Measurements from ENCODE around the gene MASP2.
A peak's percentile ranks its signal among the peaks of the same experiment; 100 is the strongest.
"Not testable (repeated sequence)": the region's sequence is repeated elsewhere in the genome, so short reads cannot be mapped to it uniquely, and the experiment has no call there.

Gene MASP2

GRCh38 chr1:11039351-11040104 is 7.5 kb downstream of the MASP2 start:
- H3K4me3 ChIP-seq (ENCODE audit: low read depth, low read length) = no peak overlapping the region

GRCh38 chr1:11037740-11038182 is 9.3 kb downstream of the MASP2 start:
- no peak overlapping the region for H3K4me3 ChIP-seq (ENCODE audit: low read depth, low read length)

DNA sequence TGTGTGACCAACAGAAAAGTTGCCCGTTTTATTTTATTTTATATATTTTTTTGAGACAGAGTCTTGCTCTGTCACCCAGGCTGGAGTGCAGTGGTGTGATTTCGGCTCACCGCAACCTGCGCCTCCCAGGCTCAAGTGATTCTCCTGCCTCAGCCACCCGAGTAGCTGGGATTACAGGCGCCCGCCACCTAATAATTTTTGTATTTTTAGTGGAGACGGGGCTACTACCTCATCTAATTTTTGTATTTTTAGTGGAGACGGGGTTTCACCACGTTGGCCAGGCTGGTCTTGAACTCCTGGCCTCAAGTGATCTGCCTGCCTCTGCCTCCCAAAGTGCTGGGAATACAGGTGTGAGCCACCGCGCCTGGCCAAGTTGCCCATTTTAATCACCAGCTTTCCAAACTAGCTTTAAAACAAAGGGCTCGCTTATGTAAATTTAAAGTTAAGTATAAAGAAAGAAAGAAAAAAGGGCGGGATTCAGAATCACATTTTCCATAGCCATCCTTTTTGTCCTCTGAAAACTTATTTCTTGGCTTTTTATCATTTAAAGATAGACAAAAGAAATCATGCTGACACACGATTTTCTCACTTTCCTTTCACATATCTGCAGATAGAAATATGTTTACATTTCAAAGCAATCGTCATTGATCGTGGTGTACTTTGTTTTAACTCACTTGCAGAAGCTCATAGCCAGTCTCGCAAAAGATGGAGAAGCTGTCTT is 9.9 kb downstream of the MASP2 start:
- not testable (repeated sequence) for H3K4me3 ChIP-seq (ENCODE audit: low read depth, low read length)

DNA sequence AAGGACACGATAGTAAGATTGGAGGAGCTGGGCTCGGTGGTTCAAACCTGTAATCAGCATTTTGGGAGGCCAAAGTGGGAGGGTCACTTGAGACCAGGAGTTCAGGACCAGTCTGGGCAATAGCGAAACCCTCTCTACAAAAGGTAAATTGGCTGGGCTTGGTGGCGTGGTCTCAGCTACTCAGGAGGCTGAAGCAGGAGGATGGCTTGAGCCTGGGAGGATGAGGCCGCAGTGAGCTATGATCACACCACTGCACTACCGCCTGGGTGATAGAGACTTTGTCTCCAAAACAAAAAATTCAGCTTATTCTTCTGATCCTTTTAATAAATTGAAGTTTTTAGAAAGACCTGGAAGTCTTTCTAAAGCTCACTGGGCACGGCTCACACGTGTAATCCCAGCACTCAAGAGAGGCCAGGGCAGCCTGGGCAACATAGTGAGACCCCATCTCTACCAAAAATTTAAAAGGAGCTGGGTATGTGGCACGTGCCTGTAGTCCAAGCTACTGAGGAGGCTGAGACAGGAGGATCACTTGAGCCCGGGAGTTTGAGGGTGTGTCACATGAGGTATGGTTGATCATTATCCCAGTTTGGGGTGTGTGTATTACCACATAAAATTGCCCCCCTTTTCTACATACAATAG is 15.3 kb downstream of the MASP2 start:
- H3K4me3 ChIP-seq (ENCODE audit: low read depth, low read length) = no peak overlapping the region

GRCh38 chr1:11030865-11031264 is 16.2 kb downstream of the MASP2 start:
- no peak overlapping the region for H3K4me3 ChIP-seq (ENCODE audit: low read depth, low read length)

GRCh38 chr1:11028018-11028417 is 19.0 kb downstream of the MASP2 start:
- no peak overlapping the region for H3K4me3 ChIP-seq (ENCODE audit: low read depth, low read length)

DNA sequence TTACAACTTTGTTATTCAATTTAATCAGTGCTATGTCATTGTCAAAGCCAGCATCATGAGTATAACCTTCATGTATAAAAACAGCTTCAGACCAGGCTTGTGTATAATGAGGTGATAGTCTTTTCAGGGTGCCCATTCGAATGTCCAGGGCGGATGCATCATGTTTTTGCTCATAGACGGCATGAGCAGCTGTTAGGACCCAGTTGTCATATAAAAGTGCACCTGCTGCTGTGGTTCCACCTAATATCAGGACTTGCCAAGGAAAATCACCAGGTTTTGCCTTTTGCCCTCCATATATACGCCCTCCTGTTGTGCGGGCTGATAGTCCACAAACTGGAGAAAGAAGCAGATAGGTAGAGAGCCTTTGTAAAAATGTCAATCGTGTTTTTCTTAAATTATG is 19.7 kb downstream of the MASP2 start:
- no peak overlapping the region for H3K4me3 ChIP-seq (ENCODE audit: low read depth, low read length)

DNA sequence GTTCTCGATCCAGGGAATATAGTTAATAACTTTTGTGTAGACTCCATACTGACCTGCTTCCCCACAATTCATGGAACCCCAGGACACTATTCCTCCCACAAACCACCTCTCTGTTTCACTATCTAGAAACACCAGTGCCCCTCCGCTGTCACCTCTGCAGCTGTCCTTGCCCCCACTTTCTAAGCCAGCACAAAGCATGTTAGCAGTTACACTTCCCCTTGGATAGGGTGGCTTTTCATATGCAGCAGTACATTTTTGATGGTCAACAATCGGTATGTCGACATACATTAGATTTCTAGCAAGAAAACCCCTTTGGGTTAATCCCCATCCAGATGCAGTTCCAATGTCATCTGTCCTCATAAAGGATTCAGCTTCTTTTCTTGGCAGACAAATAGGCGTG is 20.1 kb downstream of the MASP2 start:
- no peak overlapping the region for H3K4me3 ChIP-seq (ENCODE audit: low read depth, low read length)

DNA sequence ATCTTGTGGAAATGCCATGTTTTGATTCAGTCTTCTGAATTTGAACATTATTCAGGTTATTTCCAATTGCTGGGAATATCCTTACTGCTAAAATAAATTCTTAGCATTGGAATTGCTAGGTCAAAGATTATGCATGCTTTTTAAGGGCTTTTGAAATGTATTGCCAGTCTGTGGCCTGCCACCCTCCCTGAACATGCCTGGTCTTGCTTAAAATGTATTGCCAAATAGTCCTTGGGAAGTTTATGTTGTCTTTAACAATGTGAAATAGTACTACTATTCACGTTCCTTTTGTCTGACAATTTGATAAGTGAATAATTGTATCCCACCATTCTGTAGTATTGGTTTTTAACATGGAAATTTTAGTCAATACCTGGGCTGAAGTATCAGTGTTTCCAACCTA is 21.0 kb downstream of the MASP2 start:
- H3K4me3 ChIP-seq (ENCODE audit: low read depth, low read length) = no peak overlapping the region

DNA sequence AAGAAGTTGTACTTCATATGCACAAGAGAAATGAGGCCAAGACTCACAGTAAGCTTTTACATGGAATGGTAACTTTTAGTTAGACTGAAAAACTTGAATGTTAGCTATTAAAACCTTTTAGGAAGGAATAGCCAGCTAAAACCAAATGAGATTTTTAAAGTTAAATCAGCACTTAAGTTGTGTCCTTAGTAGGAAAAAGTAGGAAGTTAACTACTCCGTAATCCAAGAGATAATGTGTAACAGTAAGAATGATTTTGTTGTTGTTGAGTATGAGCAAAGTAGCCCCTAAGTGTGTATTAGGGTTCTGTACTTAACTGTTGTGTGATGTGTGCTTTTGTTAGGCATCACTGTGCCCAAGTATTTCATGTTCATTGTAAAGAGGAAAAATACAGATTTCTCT is 21.4 kb downstream of the MASP2 start:
- no peak overlapping the region for H3K4me3 ChIP-seq (ENCODE audit: low read depth, low read length)

- no peak overlapping the region for H3K4me3 ChIP-seq (ENCODE audit: low read depth, low read length)
Measured at GRCh38 chr1:11024874-11025203, 22.2 kb downstream of the MASP2 start.

DNA sequence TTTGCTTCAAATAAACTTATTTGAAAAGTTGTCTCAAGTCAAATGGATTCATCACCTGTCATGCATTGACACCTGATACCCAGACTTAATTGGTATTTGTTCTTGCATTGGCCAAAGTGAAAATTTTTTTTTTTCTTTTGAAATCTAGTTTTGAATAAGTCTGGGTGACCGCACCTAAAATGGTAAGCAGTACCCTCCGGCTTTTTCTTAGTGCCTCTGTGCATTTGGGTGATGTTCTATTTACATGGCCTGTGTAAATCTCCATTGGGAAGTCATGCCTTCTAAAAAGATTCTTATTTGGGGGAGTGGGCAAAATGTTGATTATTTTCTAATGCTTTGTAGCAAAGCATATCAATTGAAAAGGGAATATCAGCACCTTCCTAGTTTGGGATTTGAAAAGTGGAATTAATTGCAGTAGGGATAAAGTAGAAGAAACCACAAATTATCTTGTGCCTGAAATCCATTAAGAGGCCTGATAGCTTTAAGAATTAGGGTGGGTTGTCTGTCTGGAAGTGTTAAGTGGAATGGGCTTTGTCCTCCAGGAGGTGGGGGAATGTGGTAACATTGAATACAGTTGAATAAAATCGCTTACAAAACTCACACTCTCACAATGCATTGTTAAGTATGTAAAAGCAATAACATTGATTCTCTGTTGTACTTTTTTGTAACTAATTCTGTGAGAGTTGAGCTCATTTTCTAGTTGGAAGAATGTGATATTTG is 22.7 kb downstream of the MASP2 start:
- no peak overlapping the region for H3K4me3 ChIP-seq (ENCODE audit: low read depth, low read length)

DNA sequence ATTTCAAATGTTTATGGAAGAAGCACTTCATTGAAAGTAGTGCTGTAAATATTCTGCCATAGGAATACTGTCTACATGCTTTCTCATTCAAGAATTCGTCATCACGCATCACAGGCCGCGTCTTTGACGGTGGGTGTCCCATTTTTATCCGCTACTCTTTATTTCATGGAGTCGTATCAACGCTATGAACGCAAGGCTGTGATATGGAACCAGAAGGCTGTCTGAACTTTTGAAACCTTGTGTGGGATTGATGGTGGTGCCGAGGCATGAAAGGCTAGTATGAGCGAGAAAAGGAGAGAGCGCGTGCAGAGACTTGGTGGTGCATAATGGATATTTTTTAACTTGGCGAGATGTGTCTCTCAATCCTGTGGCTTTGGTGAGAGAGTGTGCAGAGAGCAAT is 23.8 kb downstream of the MASP2 start:
- H3K4me3 ChIP-seq (ENCODE audit: low read depth, low read length) = no peak overlapping the region

- H3K4me3 ChIP-seq (ENCODE audit: low read depth, low read length) = no peak overlapping the region
Measured at GRCh38 chr1:11019971-11020370, 27.1 kb downstream of the MASP2 start.

GRCh38 chr1:11019358-11019757 is 27.7 kb downstream of the MASP2 start:
- not testable (repeated sequence) for H3K4me3 ChIP-seq (ENCODE audit: low read depth, low read length)

GRCh38 chr1:11013160-11013531 is 33.9 kb downstream of the MASP2 start:
- peak overlapping the region; percentile 95 for H3K4me3 ChIP-seq (ENCODE audit: low read depth, low read length)

DNA sequence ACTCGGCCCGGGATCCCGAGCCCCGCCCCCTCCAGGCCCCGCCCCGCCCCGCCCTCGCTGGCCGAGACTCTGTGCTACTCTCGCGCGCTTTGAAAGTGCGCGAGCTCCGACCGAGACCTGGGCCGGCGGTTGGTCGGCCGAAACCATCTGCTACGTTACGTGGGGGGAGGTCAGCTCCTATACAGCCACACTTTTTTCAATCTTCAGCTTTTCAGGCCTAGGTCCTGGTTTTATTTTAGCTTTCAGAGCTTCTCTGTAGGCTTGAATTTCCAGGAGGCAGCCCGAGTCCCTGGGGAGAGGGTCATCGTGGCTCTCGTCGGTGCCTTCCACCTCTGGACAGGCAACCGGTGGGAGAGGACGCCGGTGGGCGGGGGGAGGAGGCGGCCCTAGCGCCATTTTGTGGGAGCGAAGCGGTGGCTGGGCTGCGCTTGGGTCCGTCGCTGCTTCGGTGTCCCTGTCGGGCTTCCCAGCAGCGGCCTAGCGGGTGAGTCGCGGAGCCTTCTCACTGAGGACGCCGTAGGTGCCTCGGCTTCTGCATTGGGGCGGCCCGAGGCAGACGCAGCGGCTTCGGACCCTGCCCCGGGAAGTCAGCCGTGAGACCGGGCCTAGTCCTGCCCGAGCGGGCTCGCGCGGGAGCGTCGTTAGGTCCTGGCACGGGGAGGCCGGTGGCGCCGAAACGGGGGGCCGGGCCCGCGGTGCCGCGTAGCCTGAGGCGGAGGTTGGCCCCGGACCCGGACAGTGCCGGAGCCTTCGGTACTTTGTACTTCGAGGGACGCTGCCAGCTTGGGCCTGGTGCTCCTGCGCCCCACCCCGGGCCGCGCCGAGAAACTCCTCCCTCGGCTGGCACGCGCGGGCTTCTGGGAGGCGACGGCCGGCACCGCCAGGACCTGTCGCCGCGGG is 34.5 kb downstream of the MASP2 start, which contains the start of gene TARDBP:
Gene TARDBP (plus strand): TSS at position 395 of the 900 bp plus-strand sequence. CDS start 1,074 bp downstream, outside the sequence.
- peak within 1 kb of the TSS; percentile 95 for H3K4me3 ChIP-seq (ENCODE audit: low read depth, low read length)

DNA sequence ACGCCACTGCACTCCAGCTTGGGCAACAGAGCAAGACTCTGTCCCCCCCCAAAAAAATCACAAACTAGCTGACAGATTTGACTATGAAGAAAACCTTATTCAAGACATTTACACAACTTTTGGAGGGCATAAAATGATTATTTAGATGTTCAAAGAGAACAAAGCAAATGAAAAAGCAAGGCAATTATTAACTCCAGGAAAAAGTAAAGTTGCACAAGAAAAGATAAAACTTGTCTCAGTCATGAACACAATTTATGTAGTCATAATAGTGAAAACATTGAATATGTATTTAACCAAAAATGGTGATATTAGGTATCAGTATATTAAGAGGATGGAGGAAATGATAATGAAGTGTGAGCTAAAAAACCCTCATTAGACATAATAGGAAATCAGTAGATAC is 46.5 kb downstream of the MASP2 start:
- no peak overlapping the region for H3K4me3 ChIP-seq (ENCODE audit: low read depth, low read length)

- H3K4me3 ChIP-seq (ENCODE audit: low read depth, low read length) = no peak overlapping the region
Measured at GRCh38 chr1:10996100-10996499, 50.9 kb downstream of the MASP2 start.

DNA sequence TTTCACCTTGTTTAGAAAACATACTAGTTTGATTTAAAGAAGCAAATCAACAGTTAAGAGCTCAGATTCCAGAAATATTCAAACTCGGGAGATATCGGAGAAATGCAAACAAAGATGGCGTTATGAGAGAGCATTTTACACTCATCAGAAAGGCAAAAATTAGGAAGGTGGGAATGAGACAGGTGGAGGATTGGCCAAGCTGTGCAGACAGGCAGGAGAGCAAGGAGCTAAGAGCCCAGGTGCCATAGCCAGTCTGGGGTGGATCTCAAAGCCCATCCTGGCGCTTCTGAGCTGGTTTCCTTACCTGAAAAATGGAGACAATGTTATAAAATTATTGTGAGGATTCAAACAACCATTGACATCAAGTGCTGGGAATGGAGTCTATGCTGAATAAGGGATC is 54.2 kb downstream of the MASP2 start:
- H3K4me3 ChIP-seq (ENCODE audit: low read depth, low read length) = no peak overlapping the region

Data from iPS-11a (cell line).